Suprapubic skin (tissue), 4 donors: ENCODE measurements around the gene EHD4. TPM values are rescaled to one million over a fixed set of nuclear protein-coding genes. Genes with fewer than 3 reads are reported as not detected.

ENCODE experiments used
- DNase-seq, 2 donors: peaks; one replicate each; pipeline ENCODE4 v3.0.0-alpha.2; 2019; ENCODE audit warnings: low spot score in 2 of 2
- H3K27ac ChIP-seq: fragments of 200-600 bp; sonication (generic); one replicate; pipeline ENCODE4 v1.5.1; 2019
- H3K27me3 ChIP-seq: fragments of 200-600 bp; sonication (generic); one replicate; pipeline ENCODE4 v1.5.1; 2019
- H3K36me3 ChIP-seq: fragments of 200-600 bp; sonication (generic); one replicate; pipeline ENCODE4 v1.5.1; 2019
- H3K4me1 ChIP-seq: fragments of 200-600 bp; sonication (generic); one replicate; pipeline ENCODE4 v1.5.1; 2019
- H3K4me3 ChIP-seq: fragments of 200-600 bp; sonication (generic); one replicate; pipeline ENCODE4 v1.5.1; 2019; ENCODE audit warnings: mild to moderate bottlenecking
- H3K9me3 ChIP-seq: fragments of 200-600 bp; sonication (generic); one replicate; pipeline ENCODE4 v1.5.1; 2019
- EP300 ChIP-seq: sonication (generic); formaldehyde crosslinking; IDR thresholded peaks from one replicate; pipeline ENCODE4 v1.6.1; 2017; ENCODE audit warnings: antibody characterized with exemption
- POLR2A ChIP-seq, 2 donors: fragments of 450-650 bp; IDR thresholded peaks; one replicate each; pipeline ENCODE4 v1.6.1; 2017; ENCODE audit warnings: antibody characterized with exemption in 2 of 2, mild to moderate bottlenecking in 2 of 2, moderate library complexity in 2 of 2
- POLR2AphosphoS5 ChIP-seq, 3 donors: sonication (generic); formaldehyde crosslinking; IDR thresholded peaks; one replicate each; pipeline ENCODE4 v1.6.1; 2017; ENCODE audit warnings: antibody characterized with exemption in 3 of 3
- WGBS: methylation state at CpG from one replicate; pipeline ENCODE4 v1.1.5; 2018; 5-methylcytosine and 5-hydroxymethylcytosine counted together
- total RNA-seq, 4 donors: library from RNA; depleted of rRNA; stranded (reverse); fragments of >200 nt; gene quantifications; one replicate each; pipeline ENCODE4 v1.1.0, GENCODE V29; 2016
- TF ChIP-seq, protein P1 (sequence below), 2 donors: fragments of 200-600 bp in 1 of 2; fragments of 450-650 bp in 1 of 2; sonication (generic) in 1 of 2; IDR thresholded peaks; one replicate each; pipeline ENCODE4 v1.5.1; 2016 to 2019; ENCODE audit warnings: antibody characterized with exemption in 2 of 2, mild to moderate bottlenecking in 1 of 2, moderate library complexity in 1 of 2

The EHD4 gene
- total RNA-seq, 4 donors from 2014 or later = 16.0 to 31.4 (median 20.9) TPM

DNA sequence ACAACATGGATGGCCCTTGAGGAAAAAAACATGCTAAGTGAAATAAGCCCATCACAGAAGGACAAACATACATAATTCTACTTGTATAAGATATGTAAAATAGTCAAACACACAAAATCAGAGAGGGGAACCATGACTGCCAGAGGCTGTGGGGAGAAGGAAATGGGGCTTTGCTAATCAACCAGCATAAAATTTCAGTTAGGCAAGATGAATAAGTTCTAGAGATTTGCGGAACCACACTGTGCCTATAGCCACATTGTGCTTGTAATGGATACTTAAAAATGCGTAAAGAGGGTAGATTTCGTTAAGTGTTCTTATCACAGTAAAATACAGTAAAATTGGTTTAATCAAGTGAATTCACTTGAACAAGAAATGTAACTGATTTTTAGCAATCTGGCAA, 44.8 kb downstream of the EHD4 start:
- no peaks in the 10 kb centered on the region for H3K27me3 ChIP-seq
- TF ChIP-seq, protein P1, sequence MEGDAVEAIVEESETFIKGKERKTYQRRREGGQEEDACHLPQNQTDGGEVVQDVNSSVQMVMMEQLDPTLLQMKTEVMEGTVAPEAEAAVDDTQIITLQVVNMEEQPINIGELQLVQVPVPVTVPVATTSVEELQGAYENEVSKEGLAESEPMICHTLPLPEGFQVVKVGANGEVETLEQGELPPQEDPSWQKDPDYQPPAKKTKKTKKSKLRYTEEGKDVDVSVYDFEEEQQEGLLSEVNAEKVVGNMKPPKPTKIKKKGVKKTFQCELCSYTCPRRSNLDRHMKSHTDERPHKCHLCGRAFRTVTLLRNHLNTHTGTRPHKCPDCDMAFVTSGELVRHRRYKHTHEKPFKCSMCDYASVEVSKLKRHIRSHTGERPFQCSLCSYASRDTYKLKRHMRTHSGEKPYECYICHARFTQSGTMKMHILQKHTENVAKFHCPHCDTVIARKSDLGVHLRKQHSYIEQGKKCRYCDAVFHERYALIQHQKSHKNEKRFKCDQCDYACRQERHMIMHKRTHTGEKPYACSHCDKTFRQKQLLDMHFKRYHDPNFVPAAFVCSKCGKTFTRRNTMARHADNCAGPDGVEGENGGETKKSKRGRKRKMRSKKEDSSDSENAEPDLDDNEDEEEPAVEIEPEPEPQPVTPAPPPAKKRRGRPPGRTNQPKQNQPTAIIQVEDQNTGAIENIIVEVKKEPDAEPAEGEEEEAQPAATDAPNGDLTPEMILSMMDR (IDR thresholded peaks at IDR 0.05) = no peak
- TF ChIP-seq EP300 (no peak), POLR2A (IDR thresholded peaks at IDR 0.05) (no peak), POLR2AphosphoS5 (IDR thresholded peaks at IDR 0.05) (no peak)
- DNase-seq = no peak
- H3K4me1 ChIP-seq = peaks cover 66% of the 10 kb centered on the region
- no peak overlapping the region for H3K4me3 ChIP-seq
- no peaks in the 10 kb centered on the region for H3K9me3 ChIP-seq
- peaks cover 5% of the 10 kb centered on the region for H3K36me3 ChIP-seq
- no peak overlapping the region for H3K27ac ChIP-seq
- WGBS = 89% methylated on average over 3 of the region's 3 CpGs

DNA sequence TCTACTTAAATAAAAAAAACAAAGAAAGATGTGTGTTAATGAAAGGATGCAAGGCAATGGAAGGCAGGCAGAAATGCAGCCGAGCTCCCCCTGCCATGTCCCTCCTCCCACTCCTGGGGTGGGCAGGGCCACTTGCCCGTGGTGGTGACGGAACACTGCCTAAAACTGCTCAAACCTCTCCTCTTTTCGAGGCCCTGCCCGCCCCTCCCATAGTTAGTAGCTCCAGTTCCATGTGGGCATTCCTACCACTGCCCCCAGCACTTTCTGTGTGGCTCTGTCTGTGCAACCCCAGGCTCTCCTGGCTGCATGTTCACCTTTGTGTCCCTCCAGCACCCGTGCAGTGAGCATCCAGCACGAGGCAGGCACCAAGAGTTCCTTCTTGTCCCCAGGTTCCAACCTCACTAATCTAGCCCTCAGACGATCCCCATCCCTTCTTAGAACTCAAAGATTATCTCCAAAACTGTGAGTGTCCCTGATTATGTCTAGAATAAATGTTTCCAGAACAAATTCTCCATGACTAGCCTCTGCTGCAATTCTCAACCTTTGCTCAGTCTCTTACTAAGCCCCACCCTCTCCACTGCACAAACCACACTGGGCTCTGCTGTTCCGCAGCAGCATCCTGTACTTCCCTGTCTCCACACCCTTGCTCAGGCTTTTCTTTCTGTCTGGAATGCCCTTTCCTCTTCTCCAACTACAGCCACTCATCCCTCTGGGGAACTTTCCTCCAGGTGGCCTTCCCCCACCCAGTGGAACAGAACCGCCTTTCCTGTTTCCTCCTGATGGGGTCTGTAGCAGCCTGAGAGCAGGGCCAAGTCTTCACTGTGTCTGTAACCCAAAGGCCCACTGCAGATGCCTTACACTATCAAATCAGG, 45.9 kb downstream of the EHD4 start:
- no peaks in the 10 kb centered on the region for H3K27me3 ChIP-seq
- no peak for TF ChIP-seq POLR2AphosphoS5 (IDR thresholded peaks at IDR 0.05)
- TF ChIP-seq POLR2A (IDR thresholded peaks at IDR 0.05) = no peak
- TF ChIP-seq, protein P1 (IDR thresholded peaks at IDR 0.05) = no peak
- no peak for TF ChIP-seq EP300
- H3K36me3 ChIP-seq = peaks cover 5% of the 10 kb centered on the region
- DNase-seq = no peak
- no peak overlapping the region for H3K4me3 ChIP-seq
- peaks cover 61% of the 10 kb centered on the region for H3K4me1 ChIP-seq
- peak overlapping the region; percentile 75 for H3K27ac ChIP-seq
- 53% methylated on average over 10 of the region's 10 CpGs for WGBS
- H3K9me3 ChIP-seq = no peaks in the 10 kb centered on the region

DNA sequence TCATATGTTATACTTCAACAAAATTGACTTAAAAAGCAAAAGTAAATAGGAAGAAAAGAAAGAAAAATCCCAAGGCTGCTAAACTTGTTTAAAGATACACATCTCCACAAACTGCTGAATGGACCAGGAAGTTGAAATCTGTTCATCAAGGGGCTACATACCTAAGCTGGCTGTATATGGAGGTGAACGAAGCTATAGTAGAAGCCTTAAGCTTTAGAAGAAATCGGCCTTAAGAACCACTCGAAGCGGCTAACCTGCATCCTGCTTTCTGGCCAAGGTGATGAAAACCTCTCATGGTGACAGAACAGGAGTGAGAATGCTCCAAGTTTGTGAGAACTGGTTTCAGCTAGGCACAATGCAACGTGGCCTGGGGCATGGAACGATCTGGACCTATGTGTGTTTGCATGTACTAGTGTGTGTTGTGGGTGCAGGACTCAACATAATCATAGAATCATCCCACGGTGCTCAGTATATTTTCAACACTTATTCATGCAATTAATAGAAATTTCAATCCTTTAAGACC, 47.2 kb downstream of the EHD4 start:
- no peaks in the 10 kb centered on the region for H3K9me3 ChIP-seq
- H3K36me3 ChIP-seq = peaks cover 5% of the 10 kb centered on the region
- WGBS = 78% methylated on average over 7 of the region's 7 CpGs
- no peaks in the 10 kb centered on the region for H3K27me3 ChIP-seq
- DNase-seq = no peak
- TF ChIP-seq, protein P1 (IDR thresholded peaks at IDR 0.05) = no peak
- no peak for TF ChIP-seq EP300
- no peak for TF ChIP-seq POLR2AphosphoS5 (IDR thresholded peaks at IDR 0.05)
- TF ChIP-seq POLR2A (IDR thresholded peaks at IDR 0.05) = no peak
- H3K4me3 ChIP-seq = no peak overlapping the region
- H3K27ac ChIP-seq = no peak overlapping the region
- H3K4me1 ChIP-seq = peaks cover 57% of the 10 kb centered on the region

DNA sequence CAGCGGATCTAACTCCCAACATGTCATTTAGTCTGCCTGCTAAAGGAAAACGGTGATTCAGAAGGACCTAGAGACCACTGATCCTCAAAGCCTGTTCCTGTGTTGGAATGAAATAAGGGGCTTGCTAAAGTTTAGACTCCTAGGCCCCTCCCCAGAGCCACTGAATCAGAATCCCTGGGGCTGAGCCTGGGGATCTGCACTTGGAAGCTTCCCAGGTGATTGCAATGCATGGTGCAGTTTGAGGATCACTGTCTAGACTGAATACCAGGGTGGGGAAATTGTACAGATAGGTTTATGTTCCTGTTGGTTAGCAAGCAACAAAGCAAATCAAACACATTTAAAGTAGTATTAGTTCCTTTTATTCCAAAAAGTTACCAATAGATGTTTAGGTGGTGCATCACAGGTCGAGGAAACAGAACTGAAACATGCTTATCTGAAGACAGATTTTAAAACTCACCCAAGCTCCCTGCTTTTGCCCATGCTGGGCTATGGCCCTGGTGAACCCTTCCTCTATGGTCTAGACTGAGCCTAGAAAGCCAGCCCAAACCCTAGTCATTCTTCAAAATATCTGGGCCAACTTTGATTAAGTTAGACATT, 48.9 kb downstream of the EHD4 start:
- 98% methylated on average over 3 of the region's 3 CpGs for WGBS
- Histone ChIP-seq H3K36me3 (peaks cover 15% of the 10 kb centered on the region), H3K27me3 (no peaks in the 10 kb centered on the region), H3K4me1 (peaks cover 42% of the 10 kb centered on the region), H3K27ac (no peak overlapping the region), H3K9me3 (no peaks in the 10 kb centered on the region), H3K4me3 (no peak overlapping the region)
- TF ChIP-seq, protein P1 (IDR thresholded peaks at IDR 0.05) = no peak
- TF ChIP-seq POLR2AphosphoS5 (IDR thresholded peaks at IDR 0.05) = no peak
- no peak for TF ChIP-seq EP300
- TF ChIP-seq POLR2A (IDR thresholded peaks at IDR 0.05) = no peak
- no peak for DNase-seq

DNA sequence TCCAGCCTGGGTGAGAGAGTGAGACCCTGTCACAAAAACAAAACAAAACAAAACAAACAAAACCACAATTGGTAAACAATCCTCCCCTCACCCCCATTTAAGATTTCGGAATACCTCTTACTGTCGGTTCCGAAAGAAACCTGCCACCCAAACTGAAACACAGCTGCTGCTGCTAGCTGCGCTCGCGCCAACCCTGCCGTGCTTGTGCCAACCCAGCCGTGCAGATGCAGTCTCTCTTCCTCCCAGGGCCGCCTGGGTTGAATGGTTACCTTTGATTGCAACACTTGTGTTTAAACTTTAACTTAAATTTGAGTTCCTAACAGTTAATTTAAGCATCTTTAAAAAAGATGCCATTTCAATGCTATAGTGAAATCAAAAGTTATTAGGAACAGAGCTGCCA, 50.0 kb downstream of the EHD4 start:
- Histone ChIP-seq H3K9me3 (no peaks in the 10 kb centered on the region), H3K27ac (no peak overlapping the region), H3K36me3 (peaks cover 19% of the 10 kb centered on the region), H3K4me1 (peaks cover 43% of the 10 kb centered on the region), H3K4me3 (no peak overlapping the region), H3K27me3 (no peaks in the 10 kb centered on the region)
- TF ChIP-seq POLR2A (IDR thresholded peaks at IDR 0.05) (no peak), POLR2AphosphoS5 (IDR thresholded peaks at IDR 0.05) (no peak), EP300 (no peak)
- TF ChIP-seq, protein P1 (IDR thresholded peaks at IDR 0.05) = no peak
- 79% methylated on average over 9 of the region's 9 CpGs for WGBS
- no peak for DNase-seq
